GM12892 (cell line): ENCODE measurements around the gene MTFP1.

Experiments
- POLR2A ChIP-seq: IDR thresholded peaks from 2 replicates; pipeline ENCODE4 v1.6.1; 2011; ENCODE audit warnings: low read depth, low read length, control low read depth
- POLR2AphosphoS5 ChIP-seq: IDR thresholded peaks from 2 replicates; pipeline ENCODE4 v1.6.1; 2011; ENCODE audit warnings: low read depth, low read length, control low read depth
- TAF1 ChIP-seq: IDR thresholded peaks from 2 replicates; pipeline ENCODE4 v1.6.1; 2011; ENCODE audit warnings: low read depth, mild to moderate bottlenecking, control low read depth, low read length, borderline replicate concordance

DNA sequence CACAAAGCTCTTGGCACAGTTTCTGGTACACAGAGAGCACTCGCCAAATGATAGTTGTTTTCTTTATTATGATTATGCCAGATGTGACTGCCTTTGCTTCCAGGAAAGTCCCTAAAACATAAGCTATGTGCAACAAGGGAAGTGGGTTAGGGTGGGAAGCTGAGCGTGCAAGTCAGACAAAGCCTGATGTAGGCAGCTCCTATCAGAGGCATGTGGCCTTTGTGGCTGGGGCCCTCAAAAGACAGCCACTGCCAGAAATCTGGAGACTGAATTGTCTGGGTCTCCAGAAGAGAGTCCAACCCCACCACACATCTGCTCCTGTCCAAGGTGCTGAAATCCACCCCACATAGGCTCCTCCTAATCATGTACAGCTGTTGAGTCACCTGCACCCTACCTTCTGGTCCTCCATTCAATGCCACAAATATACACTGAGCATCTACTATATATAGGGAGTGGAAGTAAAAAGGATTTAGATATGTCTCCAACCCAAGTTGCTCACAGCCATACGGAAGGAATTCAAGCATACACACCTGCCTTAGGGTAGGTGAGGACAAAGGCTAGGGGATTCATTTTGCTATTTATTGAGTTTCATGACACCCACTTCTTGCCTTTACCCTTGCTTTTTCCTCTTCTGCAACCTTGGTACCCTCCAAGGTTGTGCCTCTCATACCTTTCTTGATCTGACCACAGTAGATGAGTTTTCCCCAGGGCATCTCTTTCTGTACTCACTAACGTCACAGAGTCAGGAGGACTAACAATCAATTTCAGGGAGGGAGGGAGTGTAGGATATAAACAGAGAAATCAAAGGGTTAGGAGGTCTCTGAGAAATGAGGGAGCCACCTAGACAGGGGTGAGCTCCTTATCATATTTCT lies 33.8 kb downstream of the MTFP1 start:
- no peak for TF ChIP-seq POLR2A
- TF ChIP-seq TAF1, result no peak
- no peak for TF ChIP-seq POLR2AphosphoS5
